PC-3 (cell line): ENCODE data around the gene RTP4.

Experiments
- EZH2phosphoT487 ChIP-seq: fragments of 300-600 bp; sonication (generic); IDR thresholded peaks from 2 replicates; pipeline ENCODE4 v1.6.1; 2018; ENCODE audit warnings: mild to moderate bottlenecking, antibody characterized with exemption, low read length, borderline replicate concordance
- TF ChIP-seq, protein P1 (sequence below): fragments of 300-600 bp; sonication (generic); conservative IDR thresholded peaks from 2 replicates; pipeline ENCODE4 v1.5.1; 2017; ENCODE audit warnings: antibody characterized with exemption, low read depth, mild to moderate bottlenecking, low read length

- TF ChIP-seq, protein P1, sequence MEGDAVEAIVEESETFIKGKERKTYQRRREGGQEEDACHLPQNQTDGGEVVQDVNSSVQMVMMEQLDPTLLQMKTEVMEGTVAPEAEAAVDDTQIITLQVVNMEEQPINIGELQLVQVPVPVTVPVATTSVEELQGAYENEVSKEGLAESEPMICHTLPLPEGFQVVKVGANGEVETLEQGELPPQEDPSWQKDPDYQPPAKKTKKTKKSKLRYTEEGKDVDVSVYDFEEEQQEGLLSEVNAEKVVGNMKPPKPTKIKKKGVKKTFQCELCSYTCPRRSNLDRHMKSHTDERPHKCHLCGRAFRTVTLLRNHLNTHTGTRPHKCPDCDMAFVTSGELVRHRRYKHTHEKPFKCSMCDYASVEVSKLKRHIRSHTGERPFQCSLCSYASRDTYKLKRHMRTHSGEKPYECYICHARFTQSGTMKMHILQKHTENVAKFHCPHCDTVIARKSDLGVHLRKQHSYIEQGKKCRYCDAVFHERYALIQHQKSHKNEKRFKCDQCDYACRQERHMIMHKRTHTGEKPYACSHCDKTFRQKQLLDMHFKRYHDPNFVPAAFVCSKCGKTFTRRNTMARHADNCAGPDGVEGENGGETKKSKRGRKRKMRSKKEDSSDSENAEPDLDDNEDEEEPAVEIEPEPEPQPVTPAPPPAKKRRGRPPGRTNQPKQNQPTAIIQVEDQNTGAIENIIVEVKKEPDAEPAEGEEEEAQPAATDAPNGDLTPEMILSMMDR: no peak
- TF ChIP-seq EZH2phosphoT487: no peak
Measured at GRCh38 chr3:187382609-187383151, 14.5 kb downstream of the RTP4 start.
